Activated T-cell treated with anti-CD3 and anti-CD28 coated beads, Interleukin-2, amount 50 U/mL, for 24 hours (primary cell): ENCODE results near the gene ITGB8.

ENCODE experiments used
- DNase-seq: peaks from one replicate; pipeline ENCODE4 v3.0.0-alpha.2; 2020
- H3K27ac Mint-ChIP-seq: 2 replicates; pipeline ENCODE4 v1.8.0; 2020; ENCODE audit warnings: mild to moderate bottlenecking, mixed read lengths
- H3K27me3 Mint-ChIP-seq: 2 replicates; pipeline ENCODE4 v1.8.0; 2020; ENCODE audit warnings: mixed read lengths
- H3K36me3 Mint-ChIP-seq: 2 replicates; pipeline ENCODE4 v1.8.0; 2020; ENCODE audit warnings: low read depth, mixed read lengths
- H3K4me1 Mint-ChIP-seq: 2 replicates; pipeline ENCODE4 v1.8.0; 2020; ENCODE audit warnings: low read depth, mixed read lengths
- H3K4me3 Mint-ChIP-seq: 2 replicates; pipeline ENCODE4 v1.8.0; 2020; ENCODE audit warnings: mild to moderate bottlenecking, moderate library complexity, mixed read lengths
- H3K9me3 Mint-ChIP-seq: 2 replicates; pipeline ENCODE4 v1.8.0; 2020; ENCODE audit warnings: mixed read lengths

The ITGB8 gene

GRCh38 chr7:20330239-20330927, at the start of gene ITGB8:
Gene ITGB8 (plus strand): TSS chr7:20330900. CDS start chr7:20331807, 907 bp downstream.
- H3K27me3 Mint-ChIP-seq, result peaks cover 74% of the 10 kb centered on the region
- peak within 1 kb of the TSS; percentile 72 for H3K27ac Mint-ChIP-seq
- DNase-seq, result peak; percentile 75
- H3K4me3 Mint-ChIP-seq, result peak within 1 kb of the TSS; percentile 80
- H3K4me1 Mint-ChIP-seq, result peaks cover 22% of the 10 kb centered on the region
- no peaks in the 10 kb centered on the region for H3K36me3 Mint-ChIP-seq
- no peaks in the 10 kb centered on the region for H3K9me3 Mint-ChIP-seq

- H3K27ac Mint-ChIP-seq, result no peak overlapping the region
- no peak overlapping the region for H3K4me3 Mint-ChIP-seq
- no peaks in the 10 kb centered on the region for H3K4me1 Mint-ChIP-seq
- no peak for DNase-seq
- no peaks in the 10 kb centered on the region for H3K27me3 Mint-ChIP-seq
- no peaks in the 10 kb centered on the region for H3K36me3 Mint-ChIP-seq
- H3K9me3 Mint-ChIP-seq, result no peaks in the 10 kb centered on the region
Observed at GRCh38 chr7:20282959-20283358, 47.7 kb upstream of the ITGB8 start.

GRCh38 chr7:20283385-20283784, 47.3 kb upstream of the ITGB8 start:
- Mint-ChIP-seq H3K27ac (no peak overlapping the region), H3K4me3 (no peak overlapping the region), H3K9me3 (no peaks in the 10 kb centered on the region), H3K27me3 (no peaks in the 10 kb centered on the region), H3K4me1 (no peaks in the 10 kb centered on the region), H3K36me3 (no peaks in the 10 kb centered on the region)
- DNase-seq, result no peak

GRCh38 chr7:20284003-20284770, 46.5 kb upstream of the ITGB8 start:
- DNase-seq, result no peak

GRCh38 chr7:20284771-20285143, 45.9 kb upstream of the ITGB8 start:
- Mint-ChIP-seq H3K27me3 (no peaks in the 10 kb centered on the region), H3K4me3 (no peak overlapping the region), H3K36me3 (no peaks in the 10 kb centered on the region), H3K9me3 (no peaks in the 10 kb centered on the region), H3K4me1 (no peaks in the 10 kb centered on the region), H3K27ac (no peak overlapping the region)
- DNase-seq, result no peak

More at GRCh38 chr7:20284003-20284770, 46.5 kb upstream of the ITGB8 start:
- H3K27ac Mint-ChIP-seq, result peak overlapping the region; percentile 59
- H3K27me3 Mint-ChIP-seq, result no peaks in the 10 kb centered on the region
- no peaks in the 10 kb centered on the region for H3K4me1 Mint-ChIP-seq
- no peak overlapping the region for H3K4me3 Mint-ChIP-seq
- no peaks in the 10 kb centered on the region for H3K9me3 Mint-ChIP-seq
- H3K36me3 Mint-ChIP-seq, result no peaks in the 10 kb centered on the region

GRCh38 chr7:20287317-20287716, 43.4 kb upstream of the ITGB8 start:
- Mint-ChIP-seq H3K4me3 (no peak overlapping the region), H3K27ac (no peak overlapping the region)

GRCh38 chr7:20288036-20288435, 42.7 kb upstream of the ITGB8 start:
- Mint-ChIP-seq H3K27ac (no peak overlapping the region), H3K9me3 (no peaks in the 10 kb centered on the region), H3K4me1 (no peaks in the 10 kb centered on the region), H3K4me3 (no peak overlapping the region), H3K27me3 (no peaks in the 10 kb centered on the region), H3K36me3 (no peaks in the 10 kb centered on the region)
- no peak for DNase-seq

More at GRCh38 chr7:20287317-20287716, 43.4 kb upstream of the ITGB8 start:
- Mint-ChIP-seq H3K9me3 (no peaks in the 10 kb centered on the region), H3K4me1 (no peaks in the 10 kb centered on the region), H3K27me3 (no peaks in the 10 kb centered on the region), H3K36me3 (no peaks in the 10 kb centered on the region)
- DNase-seq, result no peak

GRCh38 chr7:20290505-20291111, 40.1 kb upstream of the ITGB8 start:
- Mint-ChIP-seq H3K36me3 (no peaks in the 10 kb centered on the region), H3K27ac (no peak overlapping the region), H3K4me3 (no peak overlapping the region), H3K27me3 (no peaks in the 10 kb centered on the region), H3K4me1 (no peaks in the 10 kb centered on the region), H3K9me3 (no peaks in the 10 kb centered on the region)
- no peak for DNase-seq

GRCh38 chr7:20293336-20293735, 37.4 kb upstream of the ITGB8 start:
- H3K4me3 Mint-ChIP-seq, result no peak overlapping the region
- H3K9me3 Mint-ChIP-seq, result no peaks in the 10 kb centered on the region
- H3K4me1 Mint-ChIP-seq, result no peaks in the 10 kb centered on the region
- H3K27ac Mint-ChIP-seq, result no peak overlapping the region
- peaks cover 4% of the 10 kb centered on the region for H3K27me3 Mint-ChIP-seq
- H3K36me3 Mint-ChIP-seq, result no peaks in the 10 kb centered on the region
- DNase-seq, result no peak

- Mint-ChIP-seq H3K27me3 (peaks cover 4% of the 10 kb centered on the region), H3K36me3 (no peaks in the 10 kb centered on the region), H3K4me3 (no peak overlapping the region), H3K27ac (no peak overlapping the region), H3K9me3 (no peaks in the 10 kb centered on the region), H3K4me1 (peaks cover 6% of the 10 kb centered on the region)
- no peak for DNase-seq
Observed at GRCh38 chr7:20296444-20296843, 34.3 kb upstream of the ITGB8 start.

GRCh38 chr7:20296901-20297300, 33.8 kb upstream of the ITGB8 start:
- H3K27me3 Mint-ChIP-seq, result peaks cover 4% of the 10 kb centered on the region
- H3K27ac Mint-ChIP-seq, result no peak overlapping the region
- peaks cover 7% of the 10 kb centered on the region for H3K4me1 Mint-ChIP-seq
- H3K36me3 Mint-ChIP-seq, result no peaks in the 10 kb centered on the region
- no peak overlapping the region for H3K4me3 Mint-ChIP-seq
- H3K9me3 Mint-ChIP-seq, result no peaks in the 10 kb centered on the region
- no peak for DNase-seq

GRCh38 chr7:20298486-20298901, 32.2 kb upstream of the ITGB8 start:
- peaks cover 4% of the 10 kb centered on the region for H3K27me3 Mint-ChIP-seq
- no peaks in the 10 kb centered on the region for H3K36me3 Mint-ChIP-seq
- no peak for DNase-seq
- H3K9me3 Mint-ChIP-seq, result no peaks in the 10 kb centered on the region
- H3K27ac Mint-ChIP-seq, result no peak overlapping the region
- peaks cover 7% of the 10 kb centered on the region for H3K4me1 Mint-ChIP-seq
- H3K4me3 Mint-ChIP-seq, result no peak overlapping the region

- H3K36me3 Mint-ChIP-seq, result no peaks in the 10 kb centered on the region
- no peaks in the 10 kb centered on the region for H3K9me3 Mint-ChIP-seq
- H3K27ac Mint-ChIP-seq, result no peak overlapping the region
- H3K4me1 Mint-ChIP-seq, result peaks cover 7% of the 10 kb centered on the region
- H3K4me3 Mint-ChIP-seq, result no peak overlapping the region
- no peak for DNase-seq
- peaks cover 5% of the 10 kb centered on the region for H3K27me3 Mint-ChIP-seq
Observed at GRCh38 chr7:20299145-20299544, 31.6 kb upstream of the ITGB8 start.

GRCh38 chr7:20299647-20300312, 30.9 kb upstream of the ITGB8 start:
- no peaks in the 10 kb centered on the region for H3K9me3 Mint-ChIP-seq
- no peaks in the 10 kb centered on the region for H3K36me3 Mint-ChIP-seq
- DNase-seq, result no peak
- peaks cover 6% of the 10 kb centered on the region for H3K27me3 Mint-ChIP-seq
- no peak overlapping the region for H3K27ac Mint-ChIP-seq
- peaks cover 7% of the 10 kb centered on the region for H3K4me1 Mint-ChIP-seq
- no peak overlapping the region for H3K4me3 Mint-ChIP-seq
